ENCODE data around the gene TMEM82.

The TMEM82 gene

DNA sequence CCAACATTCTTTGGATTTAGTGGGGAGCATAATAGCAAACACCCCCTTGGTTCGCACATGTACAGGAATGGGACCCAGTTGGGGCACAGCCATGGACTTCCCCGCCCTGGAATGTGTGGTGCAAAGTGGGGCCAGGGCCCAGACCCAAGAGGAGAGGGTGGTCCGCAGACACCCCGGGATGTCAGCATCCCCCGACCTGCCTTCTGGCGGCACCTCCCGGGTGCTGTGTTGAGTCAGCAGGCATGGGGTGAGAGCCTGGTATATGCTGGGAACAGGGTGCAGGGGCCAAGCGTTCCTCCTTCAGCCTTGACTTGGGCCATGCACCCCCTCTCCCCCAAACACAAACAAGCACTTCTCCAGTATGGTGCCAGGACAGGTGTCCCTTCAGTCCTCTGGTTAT, 43.4 kb downstream of the TMEM82 start:
- TF ChIP-seq, protein P1, sequence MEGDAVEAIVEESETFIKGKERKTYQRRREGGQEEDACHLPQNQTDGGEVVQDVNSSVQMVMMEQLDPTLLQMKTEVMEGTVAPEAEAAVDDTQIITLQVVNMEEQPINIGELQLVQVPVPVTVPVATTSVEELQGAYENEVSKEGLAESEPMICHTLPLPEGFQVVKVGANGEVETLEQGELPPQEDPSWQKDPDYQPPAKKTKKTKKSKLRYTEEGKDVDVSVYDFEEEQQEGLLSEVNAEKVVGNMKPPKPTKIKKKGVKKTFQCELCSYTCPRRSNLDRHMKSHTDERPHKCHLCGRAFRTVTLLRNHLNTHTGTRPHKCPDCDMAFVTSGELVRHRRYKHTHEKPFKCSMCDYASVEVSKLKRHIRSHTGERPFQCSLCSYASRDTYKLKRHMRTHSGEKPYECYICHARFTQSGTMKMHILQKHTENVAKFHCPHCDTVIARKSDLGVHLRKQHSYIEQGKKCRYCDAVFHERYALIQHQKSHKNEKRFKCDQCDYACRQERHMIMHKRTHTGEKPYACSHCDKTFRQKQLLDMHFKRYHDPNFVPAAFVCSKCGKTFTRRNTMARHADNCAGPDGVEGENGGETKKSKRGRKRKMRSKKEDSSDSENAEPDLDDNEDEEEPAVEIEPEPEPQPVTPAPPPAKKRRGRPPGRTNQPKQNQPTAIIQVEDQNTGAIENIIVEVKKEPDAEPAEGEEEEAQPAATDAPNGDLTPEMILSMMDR (IDR thresholded peaks at IDR 0.05; ENCODE audit: low read length, missing control alignments), result no peak
- H3K4me3 ChIP-seq (replicated peaks; ENCODE audit: low read depth, low read length), result no peak overlapping the region
- no peak for DNase-seq (ENCODE audit: low read depth)

DNA sequence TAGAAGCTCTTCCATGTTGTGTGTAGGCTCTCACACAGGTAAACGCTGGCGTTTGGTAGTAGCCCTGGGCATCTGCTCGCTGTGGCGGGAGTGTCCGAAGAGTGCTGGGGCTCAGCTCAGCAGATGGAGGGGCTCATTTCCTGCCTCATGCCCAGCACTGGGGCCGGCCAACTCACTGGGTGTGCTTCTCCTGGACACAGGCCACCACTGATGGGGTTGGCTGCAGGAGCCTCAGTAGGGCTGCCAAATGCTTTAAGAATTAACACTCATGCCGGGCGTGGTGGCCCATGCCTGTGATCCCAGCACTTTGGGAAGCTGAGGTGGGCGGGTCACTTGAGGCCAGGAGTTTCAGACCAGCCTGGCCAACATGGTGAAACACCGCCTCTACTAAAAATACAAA, 44.3 kb downstream of the TMEM82 start:
- DNase-seq (ENCODE audit: low read depth), result no peak
- H3K4me3 ChIP-seq (replicated peaks; ENCODE audit: low read depth, low read length), result no peak overlapping the region
- TF ChIP-seq, protein P1 (IDR thresholded peaks at IDR 0.05; ENCODE audit: low read length, missing control alignments), result no peak

DNA sequence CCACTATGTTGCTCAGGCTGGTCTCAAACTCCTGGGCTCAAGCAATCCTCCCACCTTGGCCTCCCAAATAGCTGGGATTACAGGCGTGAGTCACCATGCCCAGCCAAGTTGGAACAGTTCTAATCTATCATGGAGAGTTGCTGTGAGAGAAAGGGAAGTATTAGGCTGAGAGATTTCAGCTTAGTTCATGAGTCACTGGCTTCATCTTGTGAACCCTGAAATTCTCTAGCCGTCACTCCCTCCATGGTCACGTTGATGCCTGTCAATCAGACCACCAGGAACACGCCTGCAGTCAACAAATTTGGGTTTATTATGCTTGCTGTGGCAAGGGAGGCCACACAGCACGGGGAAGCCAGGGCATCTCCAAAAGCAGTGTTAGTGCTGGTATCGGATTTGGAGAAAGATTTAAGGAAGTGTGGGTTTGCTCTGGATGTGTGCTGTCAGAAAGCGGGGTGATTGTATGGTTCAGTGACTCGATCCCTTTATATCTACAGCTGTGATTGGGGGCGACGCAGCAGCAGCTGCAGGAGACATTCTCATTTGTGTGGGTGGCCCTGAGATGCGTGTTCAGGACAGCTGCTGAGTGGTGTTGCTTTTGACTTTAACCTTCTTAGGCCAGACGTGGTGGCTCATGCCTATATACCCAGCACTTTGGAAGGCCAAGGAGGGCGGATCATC, 46.5 kb downstream of the TMEM82 start:
- no peak overlapping the region for H3K4me3 ChIP-seq (replicated peaks; ENCODE audit: low read depth, low read length)
- TF ChIP-seq, protein P1 (IDR thresholded peaks at IDR 0.05; ENCODE audit: low read length, missing control alignments), result no peak
- peak; percentile 81 for DNase-seq (ENCODE audit: low read depth)

DNA sequence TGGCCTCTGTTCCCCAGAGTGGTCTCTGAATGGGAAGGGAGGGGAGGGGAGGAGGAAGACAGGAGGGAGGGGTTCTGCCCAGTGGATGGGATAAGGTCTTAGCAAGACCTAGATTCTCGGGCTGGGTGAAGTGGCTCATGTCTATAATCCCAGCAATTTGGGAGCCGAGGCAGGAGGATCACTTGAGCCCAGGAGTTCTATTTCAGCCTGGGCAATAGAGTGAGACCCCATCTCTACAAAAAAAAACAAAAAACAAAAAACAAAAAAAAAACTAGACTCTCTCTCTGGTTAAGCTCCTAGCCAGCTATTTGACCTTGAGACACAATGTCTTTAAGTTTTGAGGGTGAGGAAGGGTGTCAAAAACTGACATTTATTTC, 53.8 kb downstream of the TMEM82 start:
- H3K4me3 ChIP-seq (replicated peaks; ENCODE audit: low read depth, low read length), result no peak overlapping the region
- TF ChIP-seq, protein P1 (IDR thresholded peaks at IDR 0.05; ENCODE audit: low read length, missing control alignments), result no peak
- DNase-seq (ENCODE audit: low read depth), result no peak
